ENCODE data around the gene RHOT2. TPM values are rescaled to one million over a fixed set of nuclear protein-coding genes. Genes with fewer than 3 reads are reported as not detected.

RHOT2 gene
- total and polyA plus RNA-seq, 2 of the 8 experiments (the other 6 are each of a cell fraction or from before 2014, with no cell fraction given), result 149 to 194 TPM

DNA sequence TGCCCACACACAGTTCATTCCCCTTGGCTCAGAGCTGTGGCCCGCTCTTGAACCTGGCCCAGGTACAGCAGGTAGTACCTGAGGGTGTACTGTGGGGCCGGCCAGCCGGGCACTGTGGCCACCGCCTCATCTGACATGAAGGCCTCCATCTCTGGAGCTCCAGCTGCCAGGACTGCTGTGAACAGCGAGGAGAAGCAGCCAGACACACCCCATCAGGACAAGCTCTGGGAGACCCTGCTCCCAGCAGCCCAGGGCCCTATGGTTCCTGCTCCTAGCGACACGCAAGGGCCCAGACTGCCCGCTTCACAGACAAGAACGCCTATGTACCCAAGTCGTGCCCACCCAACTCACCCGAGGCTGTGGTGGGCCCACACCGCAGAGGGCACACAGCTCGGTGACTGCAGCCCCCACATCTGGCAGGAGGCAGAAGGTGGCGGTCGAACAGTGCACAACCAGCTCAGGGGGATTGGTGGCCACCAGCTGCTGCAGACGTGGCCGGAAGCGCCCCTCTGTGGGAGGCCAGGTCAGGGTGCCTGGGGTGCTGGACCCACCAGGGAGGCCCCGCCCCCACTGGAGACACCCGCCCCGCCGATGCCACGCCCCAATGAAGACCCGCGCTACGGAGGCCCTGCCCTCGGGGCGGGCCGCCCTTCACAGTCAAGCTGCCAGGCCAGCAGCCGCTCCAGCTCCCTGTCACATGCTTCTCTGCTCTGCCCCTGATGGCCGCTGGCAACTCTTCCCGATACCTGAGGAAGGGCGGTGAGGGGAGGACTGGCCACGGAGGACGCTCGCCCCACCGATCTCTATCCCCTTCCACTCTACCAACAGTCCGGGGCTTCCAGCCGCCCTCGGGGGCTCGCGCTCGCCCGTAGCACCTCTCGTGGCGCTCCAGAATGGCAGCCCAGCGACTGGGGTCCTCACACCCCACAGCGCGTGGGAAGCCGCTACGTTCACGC, 11.2 kb downstream of the RHOT2 start:
- Histone ChIP-seq H3K4ac (replicated peaks; ENCODE audit: insufficient read length, low read depth, low read length) (peak overlapping the region; percentile 90), H3K79me2 (ENCODE audit: control insufficient read depth in 1 of 2, insufficient read depth in 2 of 2, low read length in 2 of 2) (peaks cover 0 to 12% of the 10 kb centered on the region in 2 experiments; a peak in 1 of 4 replicates), H3K23me2 (ENCODE audit: low read depth, low read length) (peaks cover 20% of the 10 kb centered on the region), H3K23ac (ENCODE audit: insufficient read length) (no peak overlapping the region), H3K9ac (replicated peaks in 1 of 4; ENCODE audit: extremely low read depth in 1 of 4, low read depth in 3 of 4, low read length in 3 of 4) (no peak overlapping the region), H4K91ac (replicated peaks; ENCODE audit: insufficient read length, low read length) (peak overlapping the region; percentile 44), H2BK5ac (ENCODE audit: low read depth, low read length) (peak overlapping the region; percentile 81; the same call in 1 of the 2 replicates), H2BK20ac (ENCODE audit: low read length) (no peak overlapping the region), H2AK5ac (ENCODE audit: low read depth, low read length) (0 out of 2 replicates have a peak overlapping the region, but pooled peaks have one; percentile 7), H2BK12ac (ENCODE audit: low read depth, low read length) (peak overlapping the region; percentile 84; the same call in 1 of the 2 replicates), H3K4me1 (replicated peaks in 1 of 4; ENCODE audit: control insufficient read depth in 3 of 4, insufficient read depth in 4 of 4, low read length in 3 of 4) (peaks cover 0 to 42% (median 34%) of the 10 kb centered on the region in 4 experiments; a peak in 6 of 7 replicates), H3K18ac (ENCODE audit: extremely low read depth, low read length) (peak overlapping the region; percentile 32), H4K20me1 (replicated peaks in 1 of 2; ENCODE audit: control insufficient read depth in 1 of 2, insufficient read depth in 2 of 2, low read length in 2 of 2) (peaks cover 4 to 29% of the 10 kb centered on the region in 2 experiments), H3K4me3 (ENCODE audit: extremely low read depth in 1 of 4, insufficient read depth in 2 of 4, low read depth in 3 of 4, low read length in 4 of 4) (peak overlapping the region; percentile 32 to 73 (median 41); a peak in 7 of 8 replicates), H4K8ac (ENCODE audit: extremely low read depth, insufficient read depth, low read length) (peak overlapping the region; percentile 80; the same call in 1 of the 2 replicates), H4K5ac (ENCODE audit: insufficient read length, low read depth, low read length) (peak overlapping the region; percentile 40), H2BK120ac (replicated peaks; ENCODE audit: low read depth, low read length) (no peak overlapping the region), H3K56ac (replicated peaks; ENCODE audit: insufficient read length, low read depth, low read length) (peak overlapping the region; percentile 59), H3K14ac (ENCODE audit: insufficient read length) (no peak overlapping the region), H3K4me2 (ENCODE audit: insufficient read depth in 1 of 2, low read depth in 2 of 2, low read length in 2 of 2) (peak overlapping the region; percentile 74 to 92), H3K36me3 (ENCODE audit: control insufficient read depth in 2 of 4, insufficient read depth in 4 of 4, low read length in 3 of 4) (peaks cover 4 to 15% (median 12%) of the 10 kb centered on the region in 4 experiments; a peak in 7 of 8 replicates), H3K27ac (ENCODE audit: low read depth, low read length) (no peak overlapping the region), H3K9me3 (ENCODE audit: insufficient read depth in 2 of 2, low read depth in 1 of 2, low read length in 1 of 2) (no peaks in the 10 kb centered on the region), H3K27me3 (replicated peaks in 1 of 4; ENCODE audit: control insufficient read depth in 3 of 4, extremely low read depth in 1 of 4, insufficient read depth in 3 of 4, low read length in 3 of 4) (peaks cover 0 to 2% (median 0%) of the 10 kb centered on the region in 4 experiments; a peak in 2 of 7 replicates), H2AFZ (ENCODE audit: low read length) (no peak overlapping the region), H2BK15ac (ENCODE audit: low read length) (peak overlapping the region; percentile 99), H3K79me1 (ENCODE audit: low read depth, low read length) (peaks cover 6% of the 10 kb centered on the region; the same call in 1 of the 2 replicates)
- POLR2A ChIA-PET (ENCODE audit: partially characterized antibody), result interaction anchor here (0.8 to 13.3 kb wide), 12 partner anchors 11 to 1281 kb away, joined by 3 to 214 read pairs (median 3); partner anchors contain the start of genes ANTKMT, RHOT2 and WDR24
- FAIRE-seq (no peak), DNase-seq (ENCODE audit: low read depth in 1 of 2, low spot score in 2 of 2) (peak in 1 of 2 experiments; percentile 79)
- 59% methylated on average over 28 of the region's 52 CpGs; no CpG with 5 or more reads in 1 of the 2 experiments for WGBS, 2 experiments (ENCODE audit: extremely low coverage in 1 of 2, insufficient coverage in 1 of 2, insufficient read length in 1 of 2, insufficient replicate concordance in 2 of 2, low coverage in 1 of 2, low lambda C conversion rate in 2 of 2, missing lambda C conversion rate in 1 of 2)
- CTCF ChIA-PET (ENCODE audit: partially characterized antibody), result interaction anchor here (0.7 to 2.3 kb wide), 12 partner anchors 12 to 123 kb away, joined by 3 to 11 read pairs (median 4); partner anchors contain the start of genes RHOT2, WDR24 and WDR90
- TF ChIP-seq YY1 (IDR thresholded peaks at IDR 0.05; ENCODE audit: low read depth, low read length) (0 out of 2 replicates have a peak, but pooled peaks have one; percentile 17), CEBPB (IDR thresholded peaks at IDR 0.05; ENCODE audit: low read depth, low read length) (no peak), EP300 (IDR thresholded peaks at IDR 0.05; ENCODE audit: borderline replicate concordance in 1 of 2, low read depth in 2 of 2, low read length in 2 of 2) (no peak), CHD1 (IDR thresholded peaks at IDR 0.05; ENCODE audit: low read depth, low read length) (no peak), RFX5 (IDR thresholded peaks at IDR 0.05; ENCODE audit: borderline replicate concordance, low read depth, low read length) (no peak), TCF12 (IDR thresholded peaks at IDR 0.05; ENCODE audit: low read depth, low read length) (no peak), HDAC6 (IDR thresholded peaks at IDR 0.05; ENCODE audit: low read depth, low read length) (no peak), GABPA (IDR thresholded peaks at IDR 0.05; ENCODE audit: borderline replicate concordance, insufficient read depth, low read length) (0 out of 2 replicates have a peak, but pooled peaks have one; percentile 30), HDAC2 (IDR thresholded peaks at IDR 0.05; ENCODE audit: borderline replicate concordance in 1 of 2, low read depth in 2 of 2, low read length in 2 of 2) (peak in 1 of 2 experiments; percentile 43; a peak in 1 of 4 replicates)

All from H1 (cell line).